Stimulated activated CD4-positive, alpha-beta T cell treated with anti-CD3 and anti-CD28 coated beads, Interleukin-4, amount 100 ng/mL, for 24 hours (primary cell): Measurements from ENCODE around the gene ZNF613.
"Not testable (repeated sequence)": the region's sequence is repeated elsewhere in the genome, so short reads cannot be mapped to it uniquely, and the experiment has no call there.

Experiments used
- DNase-seq: peaks from one replicate; pipeline ENCODE4 v3.0.0-alpha.2; 2020

ZNF613 gene

GRCh38 chr19:51944798-51945552 is 17.7 kb downstream of the ZNF613 start:
- DNase-seq, result no peak

DNA sequence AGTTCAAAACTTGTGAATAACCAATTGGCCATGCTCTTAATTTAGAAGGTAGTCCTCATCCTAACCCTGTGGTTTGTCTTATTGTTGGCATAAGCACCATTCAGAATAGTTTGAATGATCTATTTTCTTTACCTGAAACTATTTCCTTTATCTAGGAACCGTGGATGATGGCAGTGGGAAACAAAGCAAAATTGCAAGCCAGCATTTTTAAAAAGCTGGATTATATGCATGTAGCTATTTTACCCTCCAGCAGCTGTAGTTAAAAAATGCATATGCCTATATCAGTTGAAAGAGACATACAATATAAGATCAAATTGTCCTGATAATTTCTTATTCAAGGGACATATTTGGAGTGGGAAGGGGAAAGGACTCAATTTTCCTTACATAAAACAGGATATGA is 19.3 kb downstream of the ZNF613 start:
- DNase-seq, result no peak

GRCh38 chr19:51948975-51949374 is 21.7 kb downstream of the ZNF613 start:
- DNase-seq, result no peak

GRCh38 chr19:51957846-51958245 is 30.6 kb downstream of the ZNF613 start:
- not testable (repeated sequence) for DNase-seq

GRCh38 chr19:51959791-51960190 is 32.5 kb downstream of the ZNF613 start:
- DNase-seq, result no peak

- DNase-seq, result not testable (repeated sequence)
These were observed 33.5 kb downstream of the ZNF613 start for GRCh38 chr19:51960621-51961233.

- DNase-seq, result no peak
These were observed 38.3 kb downstream of the ZNF613 start for GRCh38 chr19:51965583-51965982.

DNA sequence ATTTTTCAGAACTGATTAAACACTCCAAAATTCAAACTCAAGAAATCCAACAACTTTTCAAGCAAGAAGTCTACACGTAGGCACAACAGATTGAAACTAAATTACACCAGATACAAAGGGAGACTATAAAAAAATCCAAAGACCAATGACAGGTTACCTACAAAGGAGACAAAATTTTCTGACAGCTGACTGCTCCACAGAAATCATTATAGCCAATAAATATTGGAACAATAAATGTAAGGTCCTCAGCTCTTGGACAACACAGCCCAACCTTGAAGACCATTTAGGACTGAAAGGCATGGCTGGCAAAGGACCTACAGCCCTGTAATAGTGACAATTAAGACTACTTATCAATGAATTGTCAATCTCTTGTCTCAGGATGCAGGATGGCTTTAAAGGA is 43.4 kb downstream of the ZNF613 start:
- DNase-seq, result no peak

DNA sequence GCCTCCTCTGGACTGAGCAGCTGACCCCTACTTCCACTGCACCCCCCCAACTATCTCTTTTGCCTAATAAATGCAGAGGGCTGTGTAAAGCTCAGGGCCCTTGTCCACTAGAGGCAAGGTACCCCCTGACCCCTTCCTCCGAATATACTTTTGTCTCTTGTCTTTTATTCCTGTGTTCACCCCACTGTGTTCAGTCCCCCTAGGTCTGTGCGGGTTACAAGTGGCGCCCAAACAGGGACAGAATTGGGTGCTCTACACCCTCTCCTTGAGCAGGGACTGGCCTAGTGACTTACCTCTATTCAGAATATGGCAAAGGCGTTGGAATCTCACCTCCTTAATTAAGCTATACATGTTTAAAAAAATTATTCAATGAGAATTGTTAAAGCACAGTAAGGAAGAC is 44.4 kb downstream of the ZNF613 start:
- DNase-seq, result no peak

DNA sequence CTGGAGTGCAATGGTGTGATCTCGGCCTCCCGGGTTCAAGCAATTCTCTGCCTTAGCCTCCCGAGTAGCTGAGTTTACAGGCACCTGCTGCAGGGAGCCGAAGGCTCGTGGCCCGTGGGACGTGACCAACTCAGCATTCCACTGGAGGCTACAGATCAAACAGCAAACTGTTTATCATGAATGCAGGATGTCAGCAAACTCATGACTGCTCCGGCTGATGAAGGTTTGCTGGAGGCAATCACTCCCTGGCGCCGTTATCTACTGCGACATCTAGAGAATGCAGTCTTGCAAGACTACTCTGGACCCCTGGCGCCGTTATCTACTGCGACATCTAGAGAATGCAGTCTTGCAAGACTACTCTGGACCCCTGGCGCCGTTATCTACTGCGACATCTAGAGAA is 48.5 kb downstream of the ZNF613 start:
- not testable (repeated sequence) for DNase-seq

DNA sequence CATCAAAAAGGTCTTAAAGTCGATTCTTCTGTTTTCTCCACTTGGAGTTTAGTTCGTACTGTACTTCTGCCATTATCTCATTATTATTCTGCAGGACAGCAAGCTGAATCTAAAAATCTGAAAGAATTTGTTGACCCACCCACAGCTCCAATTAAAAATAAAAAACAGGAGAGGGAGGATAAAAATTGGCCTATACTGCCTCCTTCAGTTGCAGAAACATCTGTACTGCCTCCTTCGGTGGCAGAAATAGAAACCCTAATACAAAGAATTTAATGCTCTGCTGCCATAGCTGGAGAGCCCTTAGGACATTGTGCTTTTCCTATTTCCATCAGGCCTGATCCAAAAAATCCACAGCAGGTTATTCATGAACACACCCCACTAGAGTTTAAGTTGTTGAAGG is 49.6 kb downstream of the ZNF613 start:
- no peak for DNase-seq

- DNase-seq, result no peak
These were observed 50.1 kb downstream of the ZNF613 start for GRCh38 chr19:51977346-51977745.

GRCh38 chr19:51978882-51979281 is 51.6 kb downstream of the ZNF613 start:
- no peak for DNase-seq

- no peak for DNase-seq
These were observed 53.0 kb downstream of the ZNF613 start for GRCh38 chr19:51980116-51980736.

- not testable (repeated sequence) for DNase-seq
These were observed 53.7 kb downstream of the ZNF613 start for GRCh38 chr19:51980926-51981325.

- DNase-seq, result no peak
These were observed 56.1 kb downstream of the ZNF613 start for GRCh38 chr19:51983361-51983760.

GRCh38 chr19:51986309-51987291 is 59.3 kb downstream of the ZNF613 start, which contains the start of gene ZNF350:
ZNF350 (minus strand) TSS chr19:51986840; CDS start chr19:51974360, 12,480 bp downstream.
- DNase-seq, result peak; percentile 91

- DNase-seq, result no peak
These were observed 66.2 kb downstream of the ZNF613 start for GRCh38 chr19:51993422-51993821.

GRCh38 chr19:51994048-51994644 is 66.9 kb downstream of the ZNF613 start:
- DNase-seq, result no peak
